HG02973 (cell line): Measurements from ENCODE around the gene SFRP2.

Source experiments
- ATAC-seq: cut with Tn5 transposase; IDR thresholded peaks from one replicate; pipeline ENCODE4 v1.9.1; 2021; ENCODE audit warnings: moderate library complexity; ENCODE audit not compliant: unreplicated experiment

SFRP2 gene

GRCh38 chr4:153788413-153789276, at the start of gene SFRP2:
Gene SFRP2, minus strand, starts transcription at chr4:153789083. Its CDS starts 248 bp downstream, at chr4:153788835.
- no peak for ATAC-seq

- ATAC-seq = no peak
Measured at GRCh38 chr4:153838564-153838963, 49.7 kb upstream of the SFRP2 start.

- ATAC-seq = no peak
Measured at GRCh38 chr4:153834901-153835300, 46.0 kb upstream of the SFRP2 start.

- no peak for ATAC-seq
Measured at GRCh38 chr4:153832720-153833287, 43.9 kb upstream of the SFRP2 start.

GRCh38 chr4:153832054-153832453, 43.2 kb upstream of the SFRP2 start:
- no peak for ATAC-seq

- no peak for ATAC-seq
Measured at GRCh38 chr4:153831245-153831644, 42.4 kb upstream of the SFRP2 start.

- ATAC-seq = no peak
Measured at GRCh38 chr4:153825691-153826090, 36.8 kb upstream of the SFRP2 start.

GRCh38 chr4:153825126-153825525, 36.2 kb upstream of the SFRP2 start:
- no peak for ATAC-seq

GRCh38 chr4:153824501-153824900, 35.6 kb upstream of the SFRP2 start:
- no peak for ATAC-seq

- ATAC-seq = no peak
Measured at GRCh38 chr4:153823483-153823882, 34.6 kb upstream of the SFRP2 start.

- no peak for ATAC-seq
Measured at GRCh38 chr4:153822316-153822715, 33.4 kb upstream of the SFRP2 start.

- ATAC-seq = no peak
Measured at GRCh38 chr4:153817466-153817865, 28.6 kb upstream of the SFRP2 start.

GRCh38 chr4:153816542-153816941, 27.7 kb upstream of the SFRP2 start:
- no peak for ATAC-seq

GRCh38 chr4:153814789-153815188, 25.9 kb upstream of the SFRP2 start:
- no peak for ATAC-seq

GRCh38 chr4:153809916-153810810, 21.3 kb upstream of the SFRP2 start:
- no peak for ATAC-seq

- ATAC-seq = no peak
Measured at GRCh38 chr4:153809307-153809706, 20.4 kb upstream of the SFRP2 start.

- ATAC-seq = no peak
Measured at GRCh38 chr4:153808175-153808574, 19.3 kb upstream of the SFRP2 start.

- no peak for ATAC-seq
Measured at GRCh38 chr4:153806073-153806472, 17.2 kb upstream of the SFRP2 start.

- no peak for ATAC-seq
Measured at GRCh38 chr4:153804722-153805121, 15.8 kb upstream of the SFRP2 start.

- no peak for ATAC-seq
Measured at GRCh38 chr4:153799694-153800074, 10.8 kb upstream of the SFRP2 start.

- ATAC-seq = no peak
Measured at GRCh38 chr4:153798901-153799693, 10.2 kb upstream of the SFRP2 start.
